ENCODE results near the gene PLB1. TPM values are rescaled to one million over a fixed set of nuclear protein-coding genes. Genes with fewer than 3 reads are reported as not detected.

The PLB1 gene
- total and polyA plus RNA-seq, 9 of the 15 experiments (the other 6 are each of a cell fraction or from before 2014, with no cell fraction given) = 0.01 to 0.09 (median 0.07) TPM; not detected in 2

DNA sequence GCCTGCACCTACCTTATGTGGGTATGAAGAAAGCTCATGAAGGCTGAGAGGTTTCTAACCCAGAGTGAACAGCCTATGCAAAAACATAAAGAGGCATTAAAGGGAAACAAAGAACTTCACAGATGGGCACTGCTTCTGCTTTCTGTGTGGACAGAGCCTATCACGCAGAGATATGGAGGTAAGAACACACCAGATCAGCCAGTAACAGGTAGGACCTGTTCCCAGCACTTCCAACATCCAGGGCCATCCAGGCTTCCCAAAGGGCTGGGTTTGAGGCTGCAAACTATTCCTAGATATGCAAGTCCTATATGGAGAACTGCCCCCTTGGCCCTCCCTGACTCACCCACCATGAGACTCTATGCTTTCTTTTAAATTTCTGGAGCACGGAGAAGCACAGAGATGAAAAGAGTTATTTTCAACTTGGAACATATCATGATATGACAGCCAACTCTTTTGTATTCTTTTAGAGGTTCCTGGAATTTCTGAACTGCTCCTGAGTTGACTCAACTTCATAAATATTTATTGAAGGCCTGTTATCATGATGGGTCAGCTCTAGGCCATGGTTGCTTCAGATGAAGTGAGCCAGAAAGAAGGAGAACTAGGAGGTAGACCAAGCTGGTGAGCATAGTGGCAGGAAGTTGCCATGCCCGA lies 178.3 kb downstream of the PLB1 start:
- Histone ChIP-seq H3K27me3 (ENCODE audit: control insufficient read depth in 2 of 2, insufficient read depth in 2 of 2, low read length in 2 of 2) (no peaks in the 10 kb centered on the region; a peak in 1 of 5 replicates), H3K27ac (ENCODE audit: extremely low read depth, low read depth, low read length) (no peak overlapping the region), H2AFZ (ENCODE audit: low read depth, low read length) (no peak overlapping the region), H3K9me3 (replicated peaks; ENCODE audit: control insufficient read depth, insufficient read depth, low read depth, low read length) (no peaks in the 10 kb centered on the region), H3K9me1 (ENCODE audit: control insufficient read depth, insufficient read depth, low read length) (no peaks in the 10 kb centered on the region), H3K4me3 (no peak overlapping the region), H3K36me3 (ENCODE audit: control insufficient read depth, insufficient read depth, low read length) (no peaks in the 10 kb centered on the region), H4K20me1 (replicated peaks; ENCODE audit: control insufficient read depth, insufficient read depth, low read length) (no peaks in the 10 kb centered on the region), H3K9ac (ENCODE audit: insufficient read depth in 1 of 2, low read depth in 2 of 2, low read length in 2 of 2) (no peak overlapping the region), H3K4me2 (ENCODE audit: insufficient read depth, low read length) (no peak overlapping the region), H3K4me1 (replicated peaks in 1 of 2; ENCODE audit: control insufficient read depth in 2 of 2, insufficient read depth in 2 of 2, low read length in 2 of 2) (no peaks in the 10 kb centered on the region), H3K79me2 (ENCODE audit: control insufficient read depth, insufficient read depth, low read length) (no peaks in the 10 kb centered on the region)
- in situ Hi-C loops (cut with MboI) = no loop called here
- 8% methylated on average over 3 of the region's 3 CpGs for WGBS (ENCODE audit: insufficient coverage, low coverage, missing lambda C conversion rate)
- CTCF ChIA-PET (ENCODE audit: low intra/inter-chr PET ratio) = no interaction called here
- DNase-seq (ENCODE audit: extremely low read depth in 1 of 4, low spot score in 3 of 4) = no peak
- no peak for FAIRE-seq
- intact Hi-C loops (cut with micrococcal nuclease) = no loop called here
- POLR2A ChIA-PET = interaction anchor here (0.6 kb wide), 1 partner anchor 192 kb away, joined by 3 read pairs; no protein-coding TSS in a partner anchor
- ATAC-seq = no peak
- TF ChIP-seq ZNF384 (IDR thresholded peaks at IDR 0.05; ENCODE audit: low read depth, low read length) = no peak
- TF ChIP-seq RAD51 (IDR thresholded peaks at IDR 0.05; ENCODE audit: borderline replicate concordance, low read depth) = no peak
- TF ChIP-seq ZNF41 (CRISPR knock-in tag; conservative IDR thresholded peaks at IDR 0.05) = no peak
- peak; percentile 42 for TF ChIP-seq FOSL1 (tag; conservative IDR thresholded peaks at IDR 0.05)
- no peak for TF ChIP-seq ZZZ3 (IDR thresholded peaks at IDR 0.05)
- TF ChIP-seq RCOR1 (IDR thresholded peaks at IDR 0.05; ENCODE audit: borderline replicate concordance in 1 of 2, low read depth in 2 of 2, low read length in 2 of 2) = no peak
- TF ChIP-seq ZNF586 (CRISPR knock-in tag; conservative IDR thresholded peaks at IDR 0.05) = no peak
- TF ChIP-seq NBN (IDR thresholded peaks at IDR 0.05; ENCODE audit: low read depth) = no peak
- no TSS peak for BruUV-seq (replicated peaks)

All from K562 (cell line).